Epithelial cell of esophagus (primary cell): ENCODE data around the gene CUL4A.

Source experiments
- DNase-seq: peaks from one replicate; pipeline ENCODE4 v3.0.0; 2010; ENCODE audit warnings: low read depth
- H3K4me3 ChIP-seq: 2 replicates; pipeline ENCODE4 v1.5.1; 2011; ENCODE audit warnings: mild to moderate bottlenecking, low read length, control low read depth
- TF ChIP-seq, protein P1 (sequence below): IDR thresholded peaks from 2 replicates; pipeline ENCODE4 v1.5.1; 2011; ENCODE audit warnings: low read depth, mild to moderate bottlenecking, low read length, control low read depth, inconsistent platforms; ENCODE audit not compliant: insufficient read depth; ENCODE audit errors: missing control alignments

CUL4A gene

DNA sequence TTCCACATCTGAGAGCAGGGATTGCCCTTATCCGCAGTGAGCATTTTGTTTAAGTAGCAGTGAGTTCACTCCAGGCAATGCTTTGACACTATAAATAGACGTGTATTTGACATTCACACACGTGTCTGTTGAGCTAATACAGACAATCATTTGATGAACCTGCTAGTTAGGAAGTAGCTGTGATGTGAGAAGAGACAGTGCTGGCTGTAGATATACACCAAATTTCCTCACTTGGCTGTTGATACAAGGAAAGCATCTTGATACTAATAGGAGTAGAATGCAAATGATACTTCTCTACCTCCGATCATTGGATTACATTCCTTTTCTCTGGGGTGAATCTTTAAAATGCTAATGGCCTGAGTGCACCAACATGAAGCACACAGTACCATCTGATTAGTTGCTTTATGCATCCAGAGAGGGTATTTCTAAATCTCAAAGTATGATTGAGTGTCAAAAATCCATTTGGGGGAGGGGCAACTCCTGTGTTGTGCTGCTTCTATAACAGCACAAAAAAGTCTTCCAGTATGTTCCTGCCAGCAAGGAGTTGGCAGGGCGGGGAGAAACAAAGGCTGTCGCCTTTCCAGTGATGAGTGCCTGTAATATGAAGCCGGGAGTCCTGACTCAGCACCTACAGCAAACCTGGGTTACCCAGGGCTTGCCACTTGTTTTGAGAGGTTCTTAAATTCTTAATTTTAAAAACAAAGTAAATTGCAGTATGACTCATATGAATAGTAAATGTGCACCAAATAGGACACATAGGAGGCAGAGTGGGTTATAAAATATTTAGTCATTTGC, 7.0 kb downstream of the CUL4A start:
- H3K4me3 ChIP-seq: no peak overlapping the region
- DNase-seq: peak; percentile 81
- TF ChIP-seq, protein P1, sequence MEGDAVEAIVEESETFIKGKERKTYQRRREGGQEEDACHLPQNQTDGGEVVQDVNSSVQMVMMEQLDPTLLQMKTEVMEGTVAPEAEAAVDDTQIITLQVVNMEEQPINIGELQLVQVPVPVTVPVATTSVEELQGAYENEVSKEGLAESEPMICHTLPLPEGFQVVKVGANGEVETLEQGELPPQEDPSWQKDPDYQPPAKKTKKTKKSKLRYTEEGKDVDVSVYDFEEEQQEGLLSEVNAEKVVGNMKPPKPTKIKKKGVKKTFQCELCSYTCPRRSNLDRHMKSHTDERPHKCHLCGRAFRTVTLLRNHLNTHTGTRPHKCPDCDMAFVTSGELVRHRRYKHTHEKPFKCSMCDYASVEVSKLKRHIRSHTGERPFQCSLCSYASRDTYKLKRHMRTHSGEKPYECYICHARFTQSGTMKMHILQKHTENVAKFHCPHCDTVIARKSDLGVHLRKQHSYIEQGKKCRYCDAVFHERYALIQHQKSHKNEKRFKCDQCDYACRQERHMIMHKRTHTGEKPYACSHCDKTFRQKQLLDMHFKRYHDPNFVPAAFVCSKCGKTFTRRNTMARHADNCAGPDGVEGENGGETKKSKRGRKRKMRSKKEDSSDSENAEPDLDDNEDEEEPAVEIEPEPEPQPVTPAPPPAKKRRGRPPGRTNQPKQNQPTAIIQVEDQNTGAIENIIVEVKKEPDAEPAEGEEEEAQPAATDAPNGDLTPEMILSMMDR: no peak

- no peak overlapping the region for H3K4me3 ChIP-seq
- no peak for DNase-seq
- TF ChIP-seq, protein P1: no peak
Observed at GRCh38 chr13:113218586-113218985, 9.2 kb downstream of the CUL4A start.

DNA sequence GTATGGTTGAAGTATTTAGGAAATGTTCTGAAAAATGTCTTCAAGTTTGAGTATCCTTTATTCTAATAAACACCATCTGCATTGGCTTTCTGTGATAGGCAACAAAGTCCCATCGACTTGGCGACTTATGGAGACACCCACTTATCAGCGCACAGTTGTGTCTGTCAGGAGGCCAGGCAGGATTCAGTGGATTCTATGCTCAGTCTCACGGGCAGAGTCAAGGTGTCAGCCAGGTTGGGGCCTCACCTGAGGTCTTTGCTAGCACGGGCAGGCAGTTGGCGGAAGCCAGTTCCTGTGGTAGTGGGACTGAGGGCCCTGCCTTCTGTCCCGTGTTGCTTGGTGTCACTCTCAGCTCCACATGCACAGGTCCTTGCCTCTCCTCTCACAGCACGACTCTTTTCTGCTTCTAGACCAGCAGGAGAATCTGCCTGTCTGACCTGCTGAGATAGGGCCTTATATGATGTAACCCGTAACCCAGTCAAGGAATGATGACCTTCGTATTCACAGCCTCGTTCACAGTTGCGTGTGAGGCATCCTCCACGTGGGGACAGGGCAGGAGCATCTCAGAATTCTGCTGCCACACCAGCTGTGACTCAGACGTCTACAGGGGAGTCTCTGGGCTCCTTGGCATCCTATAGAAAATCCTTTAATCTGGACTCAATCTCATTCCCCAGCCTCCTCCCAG, 10.0 kb downstream of the CUL4A start:
- H3K4me3 ChIP-seq: no peak overlapping the region
- TF ChIP-seq, protein P1: no peak
- DNase-seq: no peak

GRCh38 chr13:113220141-113220598, 10.8 kb downstream of the CUL4A start:
- TF ChIP-seq, protein P1: no peak
- no peak for DNase-seq
- H3K4me3 ChIP-seq: no peak overlapping the region

- TF ChIP-seq, protein P1: peak; percentile 7
- no peak for DNase-seq
- H3K4me3 ChIP-seq: no peak overlapping the region
Observed at GRCh38 chr13:113220877-113221276, 11.5 kb downstream of the CUL4A start.

DNA sequence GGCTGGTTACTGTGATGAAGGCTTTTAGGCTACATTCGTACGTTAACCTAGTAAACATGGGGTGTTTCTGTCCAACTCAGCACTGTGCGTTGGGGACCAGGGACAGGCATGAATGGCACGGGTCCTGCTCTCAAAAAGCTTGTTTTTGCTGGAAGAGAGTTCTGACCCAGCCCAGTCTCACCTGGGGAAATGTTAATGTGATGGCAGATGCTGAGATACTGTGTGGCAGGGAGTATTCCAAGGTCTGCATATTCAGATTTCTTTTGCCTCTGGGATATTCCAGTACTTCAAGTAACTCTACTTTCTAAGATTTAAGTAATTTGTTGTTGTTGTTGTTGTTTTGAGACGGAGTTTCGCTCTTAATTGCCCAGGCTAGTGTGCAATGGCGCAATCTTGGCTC, 13.7 kb downstream of the CUL4A start:
- DNase-seq: no peak
- H3K4me3 ChIP-seq: no peak overlapping the region
- TF ChIP-seq, protein P1: no peak
